RWPE1 (cell line): ENCODE data around the gene TNS3.

Experiments
- CTCF ChIA-PET: fragments of 350-600 bp; sonication (Branson Sonifier 250); formaldehyde crosslinking; extraction: SDS; loops from one replicate; lab custom pipeline; 2021; lab: Yijun Ruan, JAX
- POLR2A ChIA-PET: fragments of 400-600 bp; formaldehyde crosslinking; extraction: SDS; loops from one replicate; lab custom pipeline; 2020; ENCODE audit warnings: antibody characterized with exemption; ENCODE audit not compliant: low non-redundant PET; lab: Yijun Ruan, JAX
- DNase-seq: peaks from one replicate; pipeline ENCODE4 v3.0.0; 2012; ENCODE audit warnings: low spot score
- H3K27ac ChIP-seq: fragments of 450-650 bp; 2 replicates; pipeline ENCODE4 v1.5.1; 2017
- TF ChIP-seq, protein P1 (sequence below): fragments of 450-650 bp; conservative IDR thresholded peaks from 2 replicates; pipeline ENCODE4 v1.5.1; 2017; ENCODE audit warnings: low read depth, mild to moderate bottlenecking

Gene TNS3

DNA sequence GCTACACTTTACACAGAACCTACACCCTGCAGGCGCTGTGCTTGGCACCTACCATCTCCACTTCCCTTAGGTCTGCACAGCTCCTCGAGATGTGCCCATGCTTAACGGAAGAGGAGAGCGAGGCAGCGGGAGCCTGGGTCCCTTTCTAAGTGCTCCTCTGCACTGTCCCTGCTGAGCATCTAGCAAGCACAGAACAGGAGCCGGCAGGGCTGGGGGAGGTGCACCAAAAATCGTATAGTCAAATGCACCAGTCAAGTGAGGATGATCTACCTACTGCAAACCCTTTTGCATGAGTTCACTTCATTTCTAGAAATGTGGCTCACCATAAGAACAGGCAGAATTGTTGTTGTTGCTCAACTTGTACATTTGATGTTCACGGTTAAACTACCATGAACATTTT, 267.7 kb downstream of the TNS3 start:
- TF ChIP-seq, protein P1, sequence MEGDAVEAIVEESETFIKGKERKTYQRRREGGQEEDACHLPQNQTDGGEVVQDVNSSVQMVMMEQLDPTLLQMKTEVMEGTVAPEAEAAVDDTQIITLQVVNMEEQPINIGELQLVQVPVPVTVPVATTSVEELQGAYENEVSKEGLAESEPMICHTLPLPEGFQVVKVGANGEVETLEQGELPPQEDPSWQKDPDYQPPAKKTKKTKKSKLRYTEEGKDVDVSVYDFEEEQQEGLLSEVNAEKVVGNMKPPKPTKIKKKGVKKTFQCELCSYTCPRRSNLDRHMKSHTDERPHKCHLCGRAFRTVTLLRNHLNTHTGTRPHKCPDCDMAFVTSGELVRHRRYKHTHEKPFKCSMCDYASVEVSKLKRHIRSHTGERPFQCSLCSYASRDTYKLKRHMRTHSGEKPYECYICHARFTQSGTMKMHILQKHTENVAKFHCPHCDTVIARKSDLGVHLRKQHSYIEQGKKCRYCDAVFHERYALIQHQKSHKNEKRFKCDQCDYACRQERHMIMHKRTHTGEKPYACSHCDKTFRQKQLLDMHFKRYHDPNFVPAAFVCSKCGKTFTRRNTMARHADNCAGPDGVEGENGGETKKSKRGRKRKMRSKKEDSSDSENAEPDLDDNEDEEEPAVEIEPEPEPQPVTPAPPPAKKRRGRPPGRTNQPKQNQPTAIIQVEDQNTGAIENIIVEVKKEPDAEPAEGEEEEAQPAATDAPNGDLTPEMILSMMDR = no peak
- POLR2A ChIA-PET = no interaction called here
- no peak for DNase-seq
- CTCF ChIA-PET = no interaction called here
- no peak overlapping the region for H3K27ac ChIP-seq

DNA sequence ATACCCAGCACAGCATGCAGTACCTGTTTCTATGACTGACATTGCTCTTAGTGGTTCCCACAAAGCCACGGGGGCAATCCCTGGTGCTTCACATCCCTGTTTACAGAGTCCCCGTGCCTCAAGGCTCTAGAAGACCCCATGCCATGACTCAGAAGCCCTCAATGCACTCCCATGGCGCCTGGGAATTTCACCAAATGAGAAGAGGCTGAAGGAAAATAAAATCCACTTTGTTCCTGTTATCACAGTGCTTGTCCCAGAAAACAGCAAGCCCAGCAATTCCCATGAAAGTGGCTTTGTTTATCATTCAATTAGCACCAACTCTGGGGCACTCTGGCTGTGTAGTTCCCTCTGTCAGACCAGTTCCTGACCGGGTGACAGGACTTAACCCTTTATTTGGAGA, 268.3 kb downstream of the TNS3 start:
- TF ChIP-seq, protein P1 = no peak
- DNase-seq = no peak
- H3K27ac ChIP-seq = no peak overlapping the region
- ChIA-PET POLR2A (no interaction called here), CTCF (no interaction called here)

DNA sequence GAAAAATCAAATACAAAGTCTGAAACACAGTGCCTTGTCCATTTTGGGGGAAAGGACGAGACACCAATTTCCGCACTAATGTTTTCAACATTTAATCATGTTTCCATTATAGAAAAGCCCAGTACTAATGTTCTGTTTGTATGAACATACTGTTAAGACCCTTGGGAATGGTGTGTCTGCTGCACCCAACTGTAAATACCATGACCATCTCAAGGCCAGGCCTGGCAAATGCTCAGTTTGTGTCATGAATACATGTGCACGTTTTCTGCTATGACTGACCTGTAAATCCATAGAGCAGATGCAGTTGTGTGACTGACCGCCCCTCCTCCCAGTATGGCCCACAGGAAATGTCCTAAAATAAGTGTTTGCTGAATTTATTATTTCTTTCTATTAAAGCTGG, 270.0 kb downstream of the TNS3 start:
- H3K27ac ChIP-seq = no peak overlapping the region
- TF ChIP-seq, protein P1 = no peak
- ChIA-PET CTCF (no interaction called here), POLR2A (no interaction called here)
- DNase-seq = no peak

DNA sequence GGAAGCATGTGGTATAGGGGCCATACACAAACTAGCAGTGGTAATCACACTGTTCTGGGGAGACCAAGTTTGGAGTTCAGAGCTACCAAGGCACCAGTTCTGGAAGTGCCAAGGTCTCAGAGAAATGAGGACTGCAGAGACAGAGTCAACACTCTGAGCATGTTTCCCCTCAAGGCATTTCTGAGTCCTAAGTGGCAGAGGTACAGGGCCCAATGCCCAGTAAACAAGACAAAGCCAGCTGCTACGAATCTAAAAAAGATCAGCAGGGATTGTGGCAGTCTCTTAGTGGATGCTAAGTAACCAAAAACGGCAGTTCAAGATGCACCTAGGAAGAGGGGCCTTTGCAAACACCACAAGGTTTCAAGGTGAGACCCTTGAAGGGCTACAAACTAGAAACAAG, 271.9 kb downstream of the TNS3 start:
- no peak for DNase-seq
- CTCF ChIA-PET = interaction anchor here (0.8 to 1.4 kb wide), 2 partner anchors 16 to 43 kb away, joined by 3 to 4 read pairs; no protein-coding TSS in a partner anchor
- POLR2A ChIA-PET = no interaction called here
- no peak overlapping the region for H3K27ac ChIP-seq
- TF ChIP-seq, protein P1 = no peak

DNA sequence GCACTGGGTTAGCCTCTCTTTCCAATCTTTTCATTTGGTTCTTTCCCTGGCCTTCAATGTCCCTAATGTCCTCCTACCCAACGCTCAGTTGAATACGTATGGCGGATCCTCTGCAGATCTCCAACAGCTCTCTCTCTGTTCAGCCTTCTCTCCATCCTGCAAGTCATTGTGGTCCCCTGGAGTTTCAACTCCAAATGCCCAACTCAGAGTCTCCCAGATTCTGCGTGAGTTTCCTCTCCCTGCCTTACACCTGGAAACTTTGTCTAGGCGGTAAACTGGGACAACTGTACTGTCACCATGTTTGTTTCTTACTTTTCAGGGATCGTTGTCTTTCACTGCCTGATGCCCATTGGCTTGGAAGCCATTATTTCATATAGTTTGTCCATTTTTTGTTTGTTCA, 273.1 kb downstream of the TNS3 start:
- H3K27ac ChIP-seq = no peak overlapping the region
- ChIA-PET CTCF (no interaction called here), POLR2A (no interaction called here)
- TF ChIP-seq, protein P1 = no peak
- DNase-seq = no peak

DNA sequence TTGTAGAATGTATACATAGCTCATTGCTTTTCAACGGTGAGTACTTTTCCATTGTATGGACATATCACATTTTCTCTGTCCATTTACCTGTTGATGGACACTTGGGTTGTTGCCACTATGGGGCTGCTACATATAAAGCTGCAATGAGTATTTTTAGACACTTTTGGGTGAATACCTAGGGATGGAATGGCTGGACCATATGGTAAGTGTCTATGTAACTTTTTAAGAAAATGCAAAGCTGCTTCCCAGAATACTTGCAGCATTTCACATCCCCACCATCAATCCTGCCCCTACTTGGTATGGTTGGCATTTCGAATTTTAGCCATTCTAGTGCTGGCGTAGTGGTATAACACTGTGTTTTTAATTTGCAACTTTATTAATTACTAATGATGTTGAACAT, 274.6 kb downstream of the TNS3 start:
- TF ChIP-seq, protein P1 = no peak
- no peak for DNase-seq
- CTCF ChIA-PET = no interaction called here
- H3K27ac ChIP-seq = no peak overlapping the region
- POLR2A ChIA-PET = no interaction called here
